GM12801 (cell line): ENCODE data around the gene SMCO4.

ENCODE experiments used
- CTCF ChIP-seq: IDR thresholded peaks from one replicate; pipeline ENCODE4 v1.5.1; 2011; ENCODE audit warnings: control low read depth; ENCODE audit not compliant: insufficient read length; ENCODE audit errors: extremely low read depth

SMCO4 gene

DNA sequence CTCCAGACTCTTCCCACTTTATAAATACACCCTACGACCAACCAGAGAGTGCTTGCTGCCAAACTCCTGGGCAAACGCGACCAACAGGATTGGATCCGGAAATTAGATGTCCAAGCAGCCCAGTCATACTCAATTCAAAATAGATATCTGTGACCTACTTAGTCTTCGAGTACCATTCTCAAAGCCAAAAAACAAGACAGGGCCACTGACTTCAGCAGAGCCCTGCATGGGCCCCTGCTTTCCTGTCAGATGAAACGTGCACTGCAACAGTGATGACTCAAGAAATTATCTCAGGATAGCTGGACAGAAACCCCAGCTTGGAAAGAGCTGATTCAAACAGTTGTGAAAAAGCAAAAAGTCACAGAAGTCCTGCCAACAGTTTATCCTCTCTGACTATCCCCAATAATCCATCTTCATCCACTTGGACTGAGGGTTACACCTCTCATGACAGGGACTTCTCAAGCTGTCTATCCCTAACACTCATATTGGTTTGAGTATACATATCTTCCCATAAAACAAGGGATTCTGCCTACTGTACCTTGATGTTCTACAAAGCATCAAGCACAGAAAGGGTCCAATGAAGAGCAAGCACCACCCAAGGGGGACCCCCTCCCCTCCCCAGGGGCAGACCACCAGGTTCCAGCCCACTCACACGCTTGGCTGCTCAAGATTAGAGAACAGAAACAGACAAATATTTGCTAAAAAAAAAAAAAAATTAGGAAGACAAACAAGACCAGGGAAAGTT, 17.4 kb downstream of the SMCO4 start:
- TF ChIP-seq CTCF = no peak

DNA sequence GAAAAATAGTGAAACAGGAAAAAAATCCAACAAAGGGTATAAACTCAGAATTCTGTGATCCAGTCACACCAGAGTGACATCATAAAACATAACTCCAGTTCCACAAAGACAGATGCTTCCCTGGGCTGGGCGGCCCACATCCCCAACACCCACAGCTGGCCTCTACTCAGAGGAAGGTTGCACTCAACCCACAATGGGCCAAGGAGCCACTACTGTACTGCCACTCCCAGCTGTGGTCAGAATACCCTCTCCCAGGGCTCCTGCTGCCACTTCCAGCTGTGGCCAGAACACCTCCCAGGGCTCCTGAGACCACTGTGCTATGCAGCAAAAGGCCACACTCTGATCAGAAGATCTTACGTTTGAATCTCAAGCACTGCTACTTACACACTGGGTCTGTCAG, 18.3 kb downstream of the SMCO4 start:
- no peak for TF ChIP-seq CTCF

DNA sequence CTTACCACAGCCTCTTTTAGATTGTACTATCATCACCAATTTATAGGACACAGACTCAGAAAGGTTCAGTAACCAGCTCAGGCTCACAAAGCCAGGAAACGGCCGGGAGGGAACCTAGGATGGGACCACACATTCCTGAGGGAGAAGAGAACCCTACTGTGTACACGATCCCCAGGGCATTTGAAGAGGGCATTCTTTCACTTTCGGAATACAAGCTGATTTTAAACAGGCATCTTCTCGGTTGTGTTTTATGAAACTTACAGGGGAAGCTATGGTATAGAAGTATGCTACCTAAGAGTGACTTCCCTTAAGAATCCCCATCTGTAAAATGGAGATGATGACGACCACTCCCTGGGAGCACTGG, 19.0 kb downstream of the SMCO4 start:
- TF ChIP-seq CTCF = no peak

DNA sequence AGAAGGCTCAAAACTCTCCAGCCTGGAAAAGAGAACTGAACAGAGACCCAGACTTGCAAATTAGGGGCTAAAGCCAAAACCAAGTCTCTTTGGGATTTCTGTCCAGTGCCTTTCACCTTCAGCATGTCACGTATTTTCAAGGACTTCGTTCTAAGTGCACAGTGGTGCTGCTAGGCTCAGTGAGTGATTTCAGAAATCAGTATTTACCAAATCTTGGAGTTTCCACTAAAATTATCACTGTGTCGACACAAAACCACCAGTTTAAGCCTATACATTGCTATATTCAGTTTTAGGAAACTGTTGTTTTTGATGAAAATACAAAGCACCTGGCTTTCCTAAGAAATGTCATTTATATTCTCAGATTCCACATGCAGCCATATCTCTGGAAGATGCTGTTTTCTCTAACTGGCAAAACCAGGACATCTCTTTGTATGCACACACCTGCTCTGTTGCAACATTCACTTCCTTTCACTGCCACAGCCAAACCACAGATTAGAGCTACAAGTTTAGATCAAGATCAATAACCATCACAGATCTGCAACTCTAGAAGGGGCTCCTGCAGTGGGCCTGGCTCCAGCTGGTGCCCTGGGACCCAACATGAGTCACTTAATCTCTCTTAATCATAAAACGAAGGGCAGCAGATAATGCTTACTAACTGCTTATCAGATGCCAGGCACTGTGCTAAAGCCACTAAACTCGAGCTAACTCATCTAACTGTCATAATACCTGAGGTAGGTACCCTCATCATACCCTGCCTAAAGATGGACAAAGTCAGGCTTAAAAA, 22.3 kb downstream of the SMCO4 start:
- no peak for TF ChIP-seq CTCF

DNA sequence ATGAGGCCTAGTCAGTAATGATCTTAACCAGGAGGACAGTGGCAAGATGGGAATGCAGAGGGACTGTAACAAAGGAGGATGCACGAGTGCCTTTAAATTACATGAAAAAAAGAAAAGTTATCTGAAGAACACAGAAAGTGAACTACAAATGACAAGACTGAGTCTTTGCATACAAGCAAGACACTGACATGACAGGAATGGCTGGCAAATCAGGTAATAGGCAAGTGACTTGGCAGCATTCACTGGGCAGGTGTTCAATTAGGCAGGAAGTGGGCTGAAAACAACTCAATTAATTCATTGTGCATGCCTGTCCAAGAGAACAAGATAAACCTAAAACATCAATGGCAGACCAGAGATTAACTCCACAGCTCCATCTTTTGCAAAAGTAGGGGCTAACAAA, 24.0 kb downstream of the SMCO4 start:
- no peak for TF ChIP-seq CTCF

DNA sequence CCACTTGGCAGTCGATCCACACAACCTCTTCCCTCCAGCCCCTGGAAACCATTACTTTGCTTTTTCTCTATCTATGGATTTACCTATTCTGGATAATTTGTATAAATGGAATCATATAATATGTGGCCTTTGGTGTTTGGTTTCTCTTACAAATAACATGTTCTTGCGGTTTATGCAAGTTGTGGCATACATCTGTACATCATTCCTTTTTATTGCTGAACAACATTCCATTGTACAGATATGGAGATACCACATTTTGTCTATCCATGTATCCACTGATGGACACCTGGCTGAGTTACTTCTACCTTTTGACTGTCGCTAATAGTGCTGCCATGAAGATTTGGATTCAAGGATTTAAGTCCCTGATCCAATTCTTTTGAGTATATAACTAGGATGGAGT, 25.1 kb downstream of the SMCO4 start:
- no peak for TF ChIP-seq CTCF

- TF ChIP-seq CTCF = no peak
Measured at GRCh38 chr11:93517611-93518010, 25.6 kb downstream of the SMCO4 start.
